ENCODE measurements around the gene IGSF10. TPM values are rescaled to one million over a fixed set of nuclear protein-coding genes. Genes with fewer than 3 reads are reported as not detected.

Gene IGSF10
- total RNA-seq, 4 donors from 2014 or later, result 0.70 to 5.4 (median 2.3) TPM

GRCh38 chr3:151436675-151437446, 24.0 kb downstream of the IGSF10 start:
- Histone ChIP-seq H3K4me1 (no peaks in the 10 kb centered on the region), H3K36me3 (no peaks in the 10 kb centered on the region), H3K27me3 (no peaks in the 10 kb centered on the region), H3K9me3 (no peaks in the 10 kb centered on the region), H3K4me3 (no peak overlapping the region), H3K27ac (no peak overlapping the region)
- TF ChIP-seq POLR2A (IDR thresholded peaks at IDR 0.05) (no peak), CTCF (IDR thresholded peaks at IDR 0.05) (no peak)
- DNase-seq, result no peak

- TF ChIP-seq CTCF (IDR thresholded peaks at IDR 0.05), result no peak
- no peak for TF ChIP-seq POLR2A (IDR thresholded peaks at IDR 0.05)
- DNase-seq, result no peak
- Histone ChIP-seq H3K27ac (no peak overlapping the region), H3K36me3 (no peaks in the 10 kb centered on the region), H3K4me1 (no peaks in the 10 kb centered on the region), H3K4me3 (no peak overlapping the region), H3K27me3 (no peaks in the 10 kb centered on the region), H3K9me3 (no peaks in the 10 kb centered on the region)
Measured at GRCh38 chr3:151434151-151434890, 26.5 kb downstream of the IGSF10 start.

GRCh38 chr3:151432616-151433372, 28.1 kb downstream of the IGSF10 start:
- no peak for DNase-seq
- Histone ChIP-seq H3K9me3 (no peaks in the 10 kb centered on the region), H3K27me3 (no peaks in the 10 kb centered on the region), H3K4me1 (no peaks in the 10 kb centered on the region), H3K36me3 (no peaks in the 10 kb centered on the region), H3K4me3 (no peak overlapping the region), H3K27ac (no peak overlapping the region)
- TF ChIP-seq CTCF (IDR thresholded peaks at IDR 0.05) (no peak), POLR2A (IDR thresholded peaks at IDR 0.05) (no peak)

GRCh38 chr3:151431940-151432339, 28.9 kb downstream of the IGSF10 start:
- TF ChIP-seq POLR2A (IDR thresholded peaks at IDR 0.05) (no peak), CTCF (IDR thresholded peaks at IDR 0.05) (no peak)
- H3K4me1 ChIP-seq, result no peaks in the 10 kb centered on the region

GRCh38 chr3:151430821-151431484, 29.9 kb downstream of the IGSF10 start:
- Histone ChIP-seq H3K27me3 (no peaks in the 10 kb centered on the region), H3K27ac (no peak overlapping the region), H3K9me3 (no peaks in the 10 kb centered on the region), H3K36me3 (no peaks in the 10 kb centered on the region), H3K4me3 (no peak overlapping the region), H3K4me1 (no peaks in the 10 kb centered on the region)
- TF ChIP-seq CTCF (IDR thresholded peaks at IDR 0.05), result no peak
- no peak for TF ChIP-seq POLR2A (IDR thresholded peaks at IDR 0.05)
- DNase-seq, result no peak

More at GRCh38 chr3:151431940-151432339, 28.9 kb downstream of the IGSF10 start:
- H3K27me3 ChIP-seq, result no peaks in the 10 kb centered on the region
- H3K36me3 ChIP-seq, result no peaks in the 10 kb centered on the region
- H3K27ac ChIP-seq, result no peak overlapping the region
- DNase-seq, result no peak
- H3K4me3 ChIP-seq, result no peak overlapping the region
- no peaks in the 10 kb centered on the region for H3K9me3 ChIP-seq
